Posterior cingulate gyrus (tissue), 11 donors: ENCODE data around the gene ADIPOR2.
"Not testable (repeated sequence)": the region's sequence is repeated elsewhere in the genome, so short reads cannot be mapped to it uniquely, and the experiment has no call there.

ENCODE experiments used
- DNase-seq, 10 donors: peaks; one replicate each; pipeline versions ENCODE4 v3.0.0 to v3.0.0-alpha.2; 2020 to 2021; ENCODE audit warnings: mixed read lengths in 3 of 10
- intact Hi-C: fragments of 100-400 bp; cut with DNase I; formaldehyde crosslinking; loops from one replicate; pipeline ENCODE4 v1.15.1; 2023

ADIPOR2 gene

GRCh38 chr12:1698720-1699119 lies 7.8 kb downstream of the ADIPOR2 start:
- DNase-seq: no peak

GRCh38 chr12:1702713-1703112 lies 11.8 kb downstream of the ADIPOR2 start:
- DNase-seq: no peak
- intact Hi-C loops: no loop called here

More at GRCh38 chr12:1698720-1699119, 7.8 kb downstream of the ADIPOR2 start:
- intact Hi-C loops: loop anchor here (10.0 kb wide), 1 partner anchor 76 kb away; no protein-coding TSS in a partner anchor

- intact Hi-C loops: no loop called here
These were observed 13.2 kb downstream of the ADIPOR2 start for GRCh38 chr12:1703771-1704722.

DNA sequence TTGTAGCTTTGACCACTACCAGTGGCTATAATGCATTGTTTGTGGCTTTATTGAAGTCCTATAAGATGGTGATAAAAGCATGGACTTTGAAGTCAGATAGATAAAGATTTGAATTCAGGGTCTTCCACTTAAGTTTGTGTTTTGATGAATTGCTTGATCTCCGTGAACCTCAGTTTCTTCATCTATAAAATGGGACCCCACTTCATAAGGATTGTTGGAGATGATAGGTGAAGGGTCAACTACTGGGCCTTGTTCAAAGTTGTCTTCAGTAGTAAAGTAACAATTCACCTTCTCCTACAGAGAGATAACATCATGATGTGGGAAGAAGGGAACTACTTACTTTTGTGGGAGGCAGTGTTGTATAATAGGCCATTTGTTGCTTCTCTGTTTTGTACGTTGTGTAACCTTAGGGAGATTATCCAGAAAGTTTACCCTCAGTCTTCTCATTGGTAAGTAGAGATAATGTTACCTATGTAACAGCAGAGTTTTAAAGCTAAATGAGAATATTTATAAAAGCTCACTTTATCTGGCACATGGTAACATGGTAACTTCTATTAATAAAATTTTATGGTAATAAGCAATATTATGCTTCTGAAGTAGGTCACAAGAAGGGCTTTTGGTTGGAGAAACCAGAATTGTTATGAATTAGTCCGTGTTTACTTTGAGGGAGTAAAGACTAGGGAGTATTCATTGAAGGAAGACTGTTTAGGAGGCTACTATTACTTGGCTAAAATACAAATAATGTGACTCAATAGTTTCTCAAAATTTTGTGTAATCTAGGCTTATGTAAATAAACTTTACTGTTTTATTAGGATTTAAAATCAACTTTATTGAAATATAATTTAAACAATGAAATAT lies 15.1 kb downstream of the ADIPOR2 start:
- DNase-seq: no peak
- intact Hi-C loops: no loop called here

More at GRCh38 chr12:1703771-1704722, 13.2 kb downstream of the ADIPOR2 start:
- DNase-seq: no peak

GRCh38 chr12:1706632-1706980 lies 15.7 kb downstream of the ADIPOR2 start:
- DNase-seq: no peak
- intact Hi-C loops: no loop called here

GRCh38 chr12:1707051-1707450 lies 16.2 kb downstream of the ADIPOR2 start:
- no peak for DNase-seq
- intact Hi-C loops: no loop called here

GRCh38 chr12:1709968-1710367 lies 19.1 kb downstream of the ADIPOR2 start:
- intact Hi-C loops, DNase-seq: not testable (repeated sequence)

DNA sequence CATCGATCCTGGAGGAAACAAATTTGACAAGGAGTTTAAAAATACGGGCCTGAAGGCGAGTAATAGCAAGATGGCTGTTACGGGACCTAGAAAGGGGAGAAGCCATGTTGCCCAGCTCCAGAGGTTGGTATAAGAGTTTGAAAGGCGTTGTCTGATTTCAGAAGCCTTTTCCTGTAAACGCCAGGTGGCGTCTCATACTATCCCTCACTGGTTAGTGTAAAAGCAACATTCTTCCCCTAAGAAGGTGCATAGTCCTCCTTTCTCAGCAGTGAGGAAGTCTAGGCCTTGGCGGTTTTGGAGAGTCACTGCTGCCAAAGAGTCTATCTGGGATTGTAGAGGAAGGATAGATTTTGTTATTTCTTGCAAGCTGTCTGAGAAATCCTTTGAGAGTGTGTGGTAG lies 20.0 kb downstream of the ADIPOR2 start:
- intact Hi-C loops, DNase-seq: not testable (repeated sequence)

DNA sequence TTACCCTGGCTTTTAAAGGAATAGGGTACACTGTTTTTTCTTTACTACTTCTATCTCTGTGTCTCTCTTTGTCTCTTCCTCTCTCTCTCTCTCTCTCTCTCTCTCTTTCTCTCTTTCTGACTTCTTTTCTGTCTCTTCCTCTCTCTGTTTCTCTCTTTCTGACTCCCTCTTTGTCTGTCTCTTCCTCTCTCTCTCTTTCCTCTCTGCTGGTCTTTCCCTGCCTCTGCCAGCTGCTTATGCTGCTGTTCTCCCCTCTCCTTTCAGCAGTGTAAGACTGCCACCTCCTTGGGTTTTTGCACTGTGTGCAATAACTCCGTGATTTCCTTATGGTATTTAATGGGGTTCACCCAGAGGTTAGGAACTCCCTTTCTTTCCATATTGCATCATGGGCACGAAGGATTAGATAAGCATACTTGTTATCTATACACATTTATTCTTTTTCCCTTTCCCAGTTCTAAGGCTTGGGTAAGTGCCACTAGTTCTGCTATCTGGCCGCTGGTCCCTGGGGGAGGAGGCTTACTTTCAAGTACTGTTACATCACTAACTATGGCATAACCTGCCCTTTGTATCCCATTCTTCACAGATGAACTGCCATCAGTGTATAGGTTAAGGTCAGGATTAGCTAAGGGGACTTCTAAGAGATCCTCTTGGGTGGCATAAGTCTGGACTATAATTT lies 20.8 kb downstream of the ADIPOR2 start:
- DNase-seq, intact Hi-C loops: not testable (repeated sequence)

DNA sequence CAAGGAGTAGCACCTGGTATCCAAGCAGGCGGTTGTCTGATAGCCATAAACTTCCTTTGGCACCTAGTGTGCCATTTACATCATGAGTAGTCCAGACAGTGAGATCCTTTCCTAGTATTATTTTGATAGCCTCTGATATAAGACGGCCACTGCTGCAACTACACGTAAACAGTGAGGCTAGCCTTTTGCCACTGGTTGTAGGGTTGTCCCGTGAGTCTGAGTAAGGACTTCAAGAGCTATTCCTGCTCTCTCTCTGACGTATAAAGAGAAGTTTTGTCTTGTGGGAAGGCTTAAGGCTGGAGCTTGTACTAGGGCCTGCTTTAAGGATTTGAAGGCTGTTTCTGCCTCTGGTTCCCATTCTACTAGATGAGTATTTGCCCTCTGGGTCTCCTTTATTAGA lies 21.4 kb downstream of the ADIPOR2 start:
- DNase-seq, intact Hi-C loops: not testable (repeated sequence)

DNA sequence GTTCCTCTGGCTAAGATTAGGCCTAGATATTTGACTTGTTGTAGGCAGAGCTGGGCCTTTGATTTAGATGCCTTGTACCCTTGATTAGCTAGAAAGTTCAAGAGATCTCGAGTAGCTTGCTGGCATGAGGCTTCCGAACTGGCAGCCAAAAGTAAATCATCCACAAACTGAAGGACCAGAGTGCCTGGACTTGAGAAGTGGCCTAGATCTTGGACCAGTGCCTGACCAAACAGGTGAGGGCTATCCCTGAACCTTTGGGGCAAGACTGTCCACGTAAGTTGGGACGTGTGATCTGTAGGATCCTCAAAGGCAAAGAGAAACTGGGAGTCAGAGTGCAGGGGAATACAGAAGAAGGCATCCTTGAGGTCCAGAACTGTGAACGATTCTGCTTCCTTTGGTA lies 22.0 kb downstream of the ADIPOR2 start:
- DNase-seq, intact Hi-C loops: not testable (repeated sequence)

GRCh38 chr12:1713783-1714348 lies 23.0 kb downstream of the ADIPOR2 start:
- intact Hi-C loops, DNase-seq: not testable (repeated sequence)

DNA sequence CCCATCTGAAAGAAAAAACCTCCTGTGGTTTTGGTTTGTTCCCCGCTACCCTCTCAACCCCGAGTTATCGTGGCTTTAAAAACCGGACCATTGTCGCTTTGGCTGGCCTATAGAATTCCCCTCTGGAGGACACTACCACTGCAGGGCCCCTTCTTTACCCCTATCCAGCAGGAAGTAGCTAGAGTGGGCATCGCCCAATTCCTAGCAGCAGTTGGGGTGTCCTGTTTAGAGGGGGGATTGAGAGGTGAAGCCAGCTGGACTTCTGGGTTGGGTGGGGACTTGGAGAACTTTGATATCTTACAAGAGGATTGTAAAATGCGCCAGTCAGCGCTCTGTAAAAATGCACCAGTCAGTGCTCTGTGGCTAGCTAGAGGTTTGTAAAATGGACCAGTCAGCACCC lies 24.6 kb downstream of the ADIPOR2 start:
- DNase-seq, intact Hi-C loops: not testable (repeated sequence)

DNA sequence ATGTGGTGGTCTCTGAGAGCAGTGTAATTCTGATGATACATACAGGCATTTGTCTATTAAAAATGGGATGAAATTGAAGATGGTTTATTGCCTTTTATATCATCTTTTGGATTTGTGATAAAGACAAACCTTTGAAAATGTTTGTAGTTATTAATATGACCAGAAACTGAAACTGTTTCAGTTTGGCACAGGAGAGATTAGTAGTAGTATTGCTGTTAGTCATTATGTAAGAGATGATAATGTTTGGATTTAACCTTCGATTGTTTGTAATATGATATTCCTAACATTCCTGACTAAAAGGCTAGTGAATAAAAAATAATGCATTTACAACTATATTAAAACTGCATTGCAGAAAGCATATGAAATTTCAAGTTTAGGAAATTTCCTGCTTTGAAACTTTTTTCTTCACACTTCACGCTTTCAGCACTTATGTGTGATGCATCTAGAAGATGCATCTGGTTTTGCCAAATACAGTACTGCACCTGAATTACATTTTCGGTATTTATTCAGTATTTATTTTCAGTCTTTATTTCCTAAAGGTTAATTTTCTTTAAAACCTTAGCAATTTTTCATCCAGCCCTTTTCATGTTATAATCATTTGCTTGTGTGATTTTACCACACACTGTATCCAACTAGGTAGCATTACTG lies 25.5 kb downstream of the ADIPOR2 start:
- DNase-seq: no peak
- intact Hi-C loops: no loop called here

DNA sequence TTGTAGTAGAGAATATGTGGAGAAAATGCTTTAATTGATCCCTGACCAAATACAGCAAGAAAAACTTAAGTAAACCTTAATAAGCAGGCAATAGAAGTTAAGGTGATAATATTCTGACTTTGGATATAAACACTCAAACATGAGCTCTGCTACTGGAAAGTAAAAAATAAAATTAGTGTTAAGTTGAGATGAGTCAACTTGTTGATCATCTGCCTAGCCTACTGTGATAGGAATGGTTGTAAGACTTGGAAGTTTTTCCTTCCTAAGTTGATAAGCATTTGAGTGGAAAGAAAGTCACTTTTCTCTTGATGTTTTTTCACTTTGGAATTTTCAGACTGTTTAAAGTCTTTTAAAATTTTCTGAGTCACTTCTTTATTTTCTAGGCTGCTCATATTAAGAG lies 26.0 kb downstream of the ADIPOR2 start:
- no peak for DNase-seq
- intact Hi-C loops: no loop called here

DNA sequence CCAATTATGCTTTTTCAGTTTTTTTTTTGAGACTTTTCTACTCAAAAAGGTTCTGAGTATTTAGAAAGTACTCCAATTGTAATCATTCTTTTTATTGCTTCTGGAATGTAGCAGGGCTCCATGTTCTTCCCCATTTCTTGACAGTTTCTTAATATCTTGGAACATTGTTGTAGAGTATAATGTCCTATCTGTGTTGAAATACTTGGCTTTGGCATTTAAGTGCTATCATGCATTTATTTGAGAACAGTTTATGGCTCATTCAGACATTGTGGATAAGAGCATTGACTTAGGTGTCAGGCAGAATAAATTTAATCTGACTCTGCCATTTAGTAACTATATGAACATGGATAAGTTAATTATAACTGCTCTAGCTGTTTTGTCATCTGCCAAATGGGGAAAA lies 28.3 kb downstream of the ADIPOR2 start:
- no peak for DNase-seq
- intact Hi-C loops: no loop called here

DNA sequence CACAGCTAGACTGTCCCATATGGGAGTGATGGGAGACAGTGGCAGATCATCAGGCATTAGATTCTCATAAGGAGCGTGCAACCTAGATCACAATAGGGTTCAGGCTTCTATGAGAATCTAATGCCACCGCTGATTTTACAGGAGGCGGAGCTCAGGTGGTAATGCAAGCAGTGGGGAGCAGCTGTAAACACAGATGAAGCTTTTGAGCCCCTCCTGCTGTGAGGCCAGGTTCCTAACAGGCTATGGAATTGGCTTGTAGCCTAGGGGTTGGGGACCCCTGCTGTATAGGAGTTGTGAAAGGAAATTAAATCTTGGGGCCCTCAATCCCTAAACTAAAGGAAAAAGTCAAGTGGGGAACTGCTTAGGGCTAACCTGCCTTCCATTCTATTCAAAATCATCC lies 29.6 kb downstream of the ADIPOR2 start:
- no peak for DNase-seq
- intact Hi-C loops: no loop called here

- intact Hi-C loops: no loop called here
These were observed 32.9 kb downstream of the ADIPOR2 start for GRCh38 chr12:1723721-1724120.

GRCh38 chr12:1724250-1724649 lies 33.4 kb downstream of the ADIPOR2 start:
- intact Hi-C loops: no loop called here
- no peak for DNase-seq

More at GRCh38 chr12:1723721-1724120, 32.9 kb downstream of the ADIPOR2 start:
- DNase-seq: no peak

DNA sequence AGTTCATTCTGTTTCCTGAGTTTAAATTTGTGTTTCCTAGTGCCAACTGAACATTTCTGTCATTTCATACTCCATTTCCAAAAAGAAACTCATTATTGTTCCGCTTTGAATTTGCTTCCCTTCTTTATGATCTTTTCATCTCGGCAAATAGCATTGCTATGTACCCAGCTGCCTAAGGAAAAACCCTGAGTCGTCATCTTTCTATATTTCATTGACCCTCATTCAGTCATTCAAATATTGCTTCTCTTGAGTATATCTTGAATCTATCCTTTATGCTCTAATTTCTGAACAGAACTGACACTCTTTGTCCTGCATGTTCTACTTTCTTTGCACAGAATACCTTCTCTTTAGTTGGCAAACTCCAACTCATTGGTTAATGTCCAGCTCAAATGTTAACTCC lies 35.9 kb downstream of the ADIPOR2 start:
- intact Hi-C loops: no loop called here

More for the DNA sequence above, 35.9 kb downstream of the ADIPOR2 start:
- no peak for DNase-seq
